Heart left ventricle (tissue), 13 donors: Measurements from ENCODE around the gene TEK.

Experiments
- POLR2A ChIP-seq, 2 donors: fragments of 450-650 bp; IDR thresholded peaks; one replicate each; pipeline ENCODE4 v1.6.1; 2017; ENCODE audit warnings: antibody characterized with exemption in 2 of 2, mild to moderate bottlenecking in 2 of 2, moderate library complexity in 2 of 2
- TF ChIP-seq, protein P1 (sequence below), 12 donors: fragments of 200-600 bp; sonication (generic) in 4 of 12; IDR thresholded peaks; one replicate each; pipeline versions ENCODE4 v1.5.0 to v1.8.0; 2018 to 2022; ENCODE audit warnings: antibody characterized with exemption in 12 of 12, mild to moderate bottlenecking in 5 of 12
- donor health status: ischemic (EF 13 %, LVEDD 7.1; RV severe dilation, severe dysfunction).
- donor health status: DM: no; HTN: yes; CAD: no.
- donor health status: DM: no; HTN: no; CAD: no.
- donor health status: ischemic (EF 25% LVEDD 6.9; RV normal size, moderate dysfunction).
- donor health status: ischemic (EF 25% LVEDD 5.7; RV mildly dilated, moderate dysfunction).
- donor health status: ischemic (EF 35%, LVEDD 5.7; RV mildly dilated, moderate dysfunction).
- donor health status: nonischemic (EF 11% LVEDD 7.7; RV severe dilation, severe dysfunction).
- donor health status: DM: yes; HTN: yes; CAD: no.
- donor health status: PGD.
- donor health status: ischemic (EF 29% LVEDD 5.4; RV normal size, mild dysfunction).
- donor health status: nonischemic (EF 23%, LVEDD 6.1; RV moderate dilation, normal function).

- TF ChIP-seq, protein P1, sequence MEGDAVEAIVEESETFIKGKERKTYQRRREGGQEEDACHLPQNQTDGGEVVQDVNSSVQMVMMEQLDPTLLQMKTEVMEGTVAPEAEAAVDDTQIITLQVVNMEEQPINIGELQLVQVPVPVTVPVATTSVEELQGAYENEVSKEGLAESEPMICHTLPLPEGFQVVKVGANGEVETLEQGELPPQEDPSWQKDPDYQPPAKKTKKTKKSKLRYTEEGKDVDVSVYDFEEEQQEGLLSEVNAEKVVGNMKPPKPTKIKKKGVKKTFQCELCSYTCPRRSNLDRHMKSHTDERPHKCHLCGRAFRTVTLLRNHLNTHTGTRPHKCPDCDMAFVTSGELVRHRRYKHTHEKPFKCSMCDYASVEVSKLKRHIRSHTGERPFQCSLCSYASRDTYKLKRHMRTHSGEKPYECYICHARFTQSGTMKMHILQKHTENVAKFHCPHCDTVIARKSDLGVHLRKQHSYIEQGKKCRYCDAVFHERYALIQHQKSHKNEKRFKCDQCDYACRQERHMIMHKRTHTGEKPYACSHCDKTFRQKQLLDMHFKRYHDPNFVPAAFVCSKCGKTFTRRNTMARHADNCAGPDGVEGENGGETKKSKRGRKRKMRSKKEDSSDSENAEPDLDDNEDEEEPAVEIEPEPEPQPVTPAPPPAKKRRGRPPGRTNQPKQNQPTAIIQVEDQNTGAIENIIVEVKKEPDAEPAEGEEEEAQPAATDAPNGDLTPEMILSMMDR (IDR thresholded peaks at IDR 0.05): no peak
- no peak for TF ChIP-seq POLR2A (IDR thresholded peaks at IDR 0.05)
Measured at GRCh38 chr9:27131731-27132130, 22.7 kb downstream of the TEK start.
